Ureter (tissue), 1 donor: ENCODE results near the gene HDC. TPM values are rescaled to one million over a fixed set of nuclear protein-coding genes. Genes with fewer than 3 reads are reported as not detected.

ENCODE experiments used
- DNase-seq: peaks from one replicate; pipeline ENCODE4 v3.0.0-alpha.2; 2020; ENCODE audit warnings: low spot score
- total RNA-seq: library from RNA; stranded (reverse); gene quantifications from one replicate; pipeline ENCODE4 v1.2.4, GENCODE V29; 2023
- donor health status: DM: yes; HTN: yes; CAD: no.

HDC gene
- total RNA-seq, 1 donor from 2014 or later: 5.6 TPM

- no peak for DNase-seq
Measured at GRCh38 chr15:50256188-50257041, 9.1 kb downstream of the HDC start.

GRCh38 chr15:50252556-50252955 lies 13.0 kb downstream of the HDC start:
- DNase-seq: no peak

DNA sequence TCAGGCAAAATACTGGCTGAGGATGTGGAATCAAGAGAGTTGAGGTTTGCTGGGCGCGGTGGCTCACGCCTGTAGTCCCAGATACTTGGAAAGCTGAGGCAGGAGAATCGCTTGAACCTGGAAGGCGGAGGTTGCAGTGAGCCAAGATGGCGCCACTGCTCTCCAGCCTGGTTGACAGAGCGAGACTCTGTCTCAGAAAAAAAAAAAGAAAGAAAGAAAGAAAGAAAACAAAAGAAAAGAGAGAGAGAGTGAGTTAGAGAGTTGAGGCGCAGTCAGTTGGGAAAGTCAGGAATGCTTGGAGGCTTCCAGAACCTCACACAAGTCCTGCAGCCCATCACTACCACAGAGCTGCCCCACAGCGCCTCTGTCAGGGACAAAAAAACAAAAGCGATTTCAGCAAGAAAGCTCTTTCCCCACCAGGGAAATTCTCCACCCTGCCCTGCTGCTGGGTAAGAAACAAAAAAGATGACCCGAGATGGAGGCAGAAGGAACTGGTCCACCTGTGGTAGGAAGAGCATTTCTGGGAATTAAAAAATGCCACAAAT lies 13.8 kb downstream of the HDC start:
- DNase-seq: no peak

- no peak for DNase-seq
Measured at GRCh38 chr15:50250760-50251394, 14.6 kb downstream of the HDC start.

DNA sequence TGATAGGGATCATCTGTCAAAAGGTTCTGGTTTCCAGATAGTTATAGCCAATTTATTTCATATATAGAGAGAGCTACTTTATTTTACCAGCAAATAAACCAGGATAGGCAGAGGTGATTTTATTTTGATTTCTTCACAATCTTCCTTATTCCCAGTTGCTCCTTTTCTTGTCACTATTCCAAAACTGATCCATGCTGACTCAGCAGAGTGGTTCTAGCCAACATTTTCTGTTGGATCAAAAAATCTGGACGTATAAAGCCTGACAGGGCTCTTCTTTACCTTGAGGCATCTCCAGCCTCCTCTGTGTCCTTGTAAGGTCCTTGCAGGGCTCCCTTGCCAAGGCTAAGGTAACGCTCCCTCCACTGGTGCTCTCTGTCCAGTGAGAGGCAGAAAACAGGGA lies 15.8 kb downstream of the HDC start:
- no peak for DNase-seq

- DNase-seq: no peak
Measured at GRCh38 chr15:50248994-50249582, 16.4 kb downstream of the HDC start.

DNA sequence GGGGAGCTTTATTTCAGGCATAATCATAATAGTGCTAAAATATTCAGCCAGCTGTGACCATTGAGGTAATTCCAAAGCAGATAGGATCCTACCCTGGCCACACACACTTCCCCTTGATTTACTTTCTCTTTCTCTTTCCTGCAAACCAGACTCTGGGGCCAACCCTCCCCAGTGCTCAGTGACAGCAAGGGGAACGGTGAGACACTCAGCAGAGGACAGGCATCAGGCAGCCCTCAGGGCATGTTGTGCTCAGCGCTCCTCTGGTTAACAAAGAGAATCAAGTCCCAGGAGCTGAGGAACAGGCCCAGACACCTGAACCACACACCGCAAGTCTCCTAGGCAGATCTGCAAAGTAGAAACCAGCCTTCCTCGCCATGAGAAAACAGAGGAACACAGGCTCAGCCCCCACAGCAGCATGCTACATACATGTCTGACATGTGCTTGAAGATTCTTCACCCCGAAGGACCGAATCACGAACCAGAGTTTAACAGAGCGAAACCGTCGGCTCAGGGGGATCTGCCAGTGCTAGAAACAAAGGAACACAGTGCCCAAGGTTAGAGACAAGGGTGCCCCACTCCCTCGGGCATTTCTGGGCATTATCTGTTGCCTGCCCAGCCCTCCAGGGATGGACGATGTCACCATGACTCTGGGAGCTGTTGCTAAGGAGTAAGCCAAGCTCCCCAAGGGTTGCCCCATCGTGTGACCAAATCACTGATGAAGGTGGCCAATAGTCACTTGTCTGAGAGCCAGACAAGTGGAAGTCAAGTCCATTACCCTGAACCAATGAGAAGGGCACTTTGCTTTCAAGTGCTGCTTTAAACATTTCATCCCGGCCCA lies 17.5 kb downstream of the HDC start:
- peak; percentile 51 for DNase-seq

- no peak for DNase-seq
Measured at GRCh38 chr15:50246631-50247030, 18.9 kb downstream of the HDC start.

DNA sequence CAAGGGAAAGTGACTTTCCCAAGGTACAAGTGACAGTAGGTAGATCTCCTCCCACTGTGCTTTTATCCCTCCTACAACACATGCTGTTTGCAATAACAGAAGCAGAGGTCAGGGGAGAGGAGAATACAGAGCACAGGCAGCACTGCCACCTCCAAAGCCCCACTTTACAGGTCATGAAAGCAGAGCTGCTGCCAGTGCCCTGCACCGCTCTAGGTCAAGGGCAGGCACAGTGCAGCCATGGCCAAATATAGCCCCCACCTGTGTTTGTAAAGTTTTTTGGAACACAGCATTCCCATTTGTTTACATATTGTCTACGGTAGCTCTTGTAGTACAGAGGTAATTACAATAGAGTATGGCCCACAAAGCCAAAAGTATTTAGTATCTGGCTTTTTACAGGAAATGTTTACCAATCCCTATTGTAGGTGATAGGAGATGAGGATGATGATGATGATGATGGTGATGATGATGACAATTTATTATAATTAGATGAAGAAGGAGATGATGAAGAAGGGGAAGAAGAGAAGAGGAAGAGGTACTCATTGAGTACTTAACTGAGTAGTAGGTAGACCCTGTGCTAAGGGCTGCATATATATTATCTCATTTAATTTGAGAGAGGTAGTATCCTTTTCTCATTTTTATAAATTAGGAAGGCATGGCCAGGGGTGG lies 20.4 kb downstream of the HDC start:
- DNase-seq: no peak

DNA sequence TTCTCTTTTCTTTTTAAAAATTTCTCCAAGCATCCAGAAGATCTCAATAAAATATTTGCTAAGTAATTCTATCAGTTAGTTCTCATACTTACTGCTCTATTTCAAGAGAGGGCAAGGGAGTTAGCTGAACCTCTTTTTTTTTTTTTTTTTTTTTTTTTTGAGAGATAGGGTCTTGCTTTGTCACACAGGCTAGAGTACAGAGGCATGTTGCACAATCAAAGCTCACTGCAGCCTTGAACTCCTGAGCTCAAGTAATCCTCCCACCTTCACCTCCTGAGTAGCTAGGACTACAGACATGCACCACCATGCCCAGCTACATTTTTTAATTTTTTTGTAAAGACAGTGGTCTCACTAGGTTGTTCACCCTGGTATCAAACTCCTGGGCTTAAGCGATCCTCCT lies 21.4 kb downstream of the HDC start:
- no peak for DNase-seq

GRCh38 chr15:50241684-50242450 lies 23.7 kb downstream of the HDC start:
- no peak for DNase-seq

DNA sequence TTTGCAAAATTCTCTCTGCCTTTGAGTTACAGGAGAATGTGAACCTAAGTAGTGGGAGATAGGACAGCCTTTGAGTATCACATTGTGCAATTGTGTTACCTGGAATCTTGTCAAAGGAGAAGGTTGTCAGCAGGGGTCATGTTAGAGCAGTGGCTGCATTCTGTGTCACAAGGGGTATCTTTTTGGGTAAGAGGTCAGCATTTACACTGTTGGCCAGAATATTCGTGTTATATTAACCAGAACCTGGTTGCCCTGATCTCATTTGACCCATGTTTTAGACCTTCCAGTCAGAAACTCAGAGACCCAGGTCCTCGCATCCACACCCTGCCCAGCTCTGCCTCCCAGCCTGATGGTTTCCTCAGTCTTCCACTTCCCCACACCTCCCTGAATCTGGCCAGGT lies 27.3 kb downstream of the HDC start:
- no peak for DNase-seq

DNA sequence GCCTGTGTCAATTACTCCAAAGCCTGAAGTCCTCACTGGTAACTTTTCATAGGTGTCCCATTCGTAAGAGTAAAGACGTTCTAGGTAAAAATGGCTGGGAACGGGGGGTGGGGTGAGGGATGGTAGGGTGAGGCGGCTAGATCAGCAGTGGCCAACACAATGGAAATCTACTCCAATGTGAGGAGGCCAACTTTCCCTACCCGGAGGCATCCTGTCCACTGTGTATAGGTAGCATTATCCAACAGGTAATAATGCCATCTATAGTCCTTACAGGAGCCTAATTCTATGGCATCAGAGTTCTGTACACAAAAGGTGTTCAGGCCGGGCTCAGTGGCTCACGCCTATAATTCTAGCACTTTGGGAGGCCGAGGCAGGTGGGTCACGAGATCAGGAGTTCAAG lies 29.1 kb downstream of the HDC start:
- DNase-seq: no peak

GRCh38 chr15:50235794-50236193 lies 29.7 kb downstream of the HDC start:
- DNase-seq: no peak

GRCh38 chr15:50234764-50235163 lies 30.8 kb downstream of the HDC start:
- no peak for DNase-seq

- DNase-seq: no peak
Measured at GRCh38 chr15:50233192-50233736, 32.3 kb downstream of the HDC start.

- no peak for DNase-seq
Measured at GRCh38 chr15:50232791-50233190, 32.7 kb downstream of the HDC start.

- DNase-seq: no peak
Measured at GRCh38 chr15:50231761-50232160, 33.8 kb downstream of the HDC start.

- DNase-seq: no peak
Measured at GRCh38 chr15:50229336-50229735, 36.2 kb downstream of the HDC start.

DNA sequence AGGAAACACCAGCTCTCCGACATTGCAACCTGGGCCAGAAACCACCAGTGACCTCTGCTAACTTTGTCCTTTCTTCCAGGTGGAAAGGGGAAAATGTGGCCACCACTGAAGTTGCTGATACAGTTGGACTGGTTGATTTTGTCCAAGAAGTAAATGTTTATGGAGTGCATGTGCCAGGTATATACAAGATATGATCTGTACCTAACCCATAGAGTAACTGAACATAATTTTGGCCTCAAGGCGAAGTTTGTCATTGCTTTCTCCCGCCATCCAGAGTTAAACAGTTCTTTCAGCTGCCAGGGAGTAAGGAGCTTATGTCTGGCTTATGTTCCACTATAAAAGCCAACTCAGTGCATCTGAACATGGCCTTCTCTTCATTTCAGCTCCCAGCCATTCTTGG lies 36.7 kb downstream of the HDC start:
- no peak for DNase-seq
